Measurements from ENCODE around the gene RNU1-1.
"Not testable (repeated sequence)": the region's sequence is repeated elsewhere in the genome, so short reads cannot be mapped to it uniquely, and the experiment has no call there.

GRCh38 chr1:16521679-16522078 lies 7.6 kb upstream of the RNU1-1 start:
- TF ChIP-seq CTCF (IDR thresholded peaks at IDR 0.05); ZFX (IDR thresholded peaks at IDR 0.05; ENCODE audit: borderline replicate concordance): not testable (repeated sequence)

All from 22Rv1 (cell line).